Nephron (organoid): ENCODE data around the gene DUS2.
A peak's percentile ranks its signal among the peaks of the same experiment; 100 is the strongest.

Experiments used
- H3K27ac Mint-ChIP-seq, 3 experiments: 2 replicates each; pipeline ENCODE4 v1.8.0; 2020; ENCODE audit warnings: mixed read lengths in 3 of 3, mild to moderate bottlenecking in 2 of 3, moderate library complexity in 1 of 3
- H3K27me3 Mint-ChIP-seq: 2 replicates; pipeline ENCODE4 v1.8.0; 2021; ENCODE audit warnings: low read depth, mild to moderate bottlenecking, moderate library complexity, mixed read lengths
- H3K36me3 Mint-ChIP-seq: 2 replicates; pipeline ENCODE4 v1.8.0; 2020; ENCODE audit warnings: low read depth, mixed read lengths
- H3K4me1 Mint-ChIP-seq: 2 replicates; pipeline ENCODE4 v1.8.0; 2020; ENCODE audit warnings: mixed read lengths
- H3K4me3 Mint-ChIP-seq, 3 experiments: 2 replicates each; pipeline ENCODE4 v1.8.0; 2020; ENCODE audit warnings: mild to moderate bottlenecking in 3 of 3, mixed read lengths in 3 of 3, moderate library complexity in 2 of 3
- H3K9me3 Mint-ChIP-seq: 2 replicates; pipeline ENCODE4 v1.8.0; 2020; ENCODE audit warnings: mixed read lengths
- CTCF ChIP-seq, 3 experiments: fragments of 200-600 bp; sonication (generic); IDR thresholded peaks; one replicate each; pipeline ENCODE4 v1.5.0; 2021; ENCODE audit warnings: antibody characterized with exemption in 3 of 3; ENCODE audit not compliant: unreplicated experiment in 3 of 3

The DUS2 gene

GRCh38 chr16:68064791-68065365, 41.8 kb downstream of the DUS2 start:
- TF ChIP-seq CTCF (IDR thresholded peaks at IDR 0.05; ENCODE audit: unreplicated experiment in 3 of 3): peak; percentile 64 to 73 (median 71)
- peak overlapping the region in 2 of 3 experiments; percentile 3 to 42 for H3K27ac Mint-ChIP-seq
- no peaks in the 10 kb centered on the region for H3K9me3 Mint-ChIP-seq
- peaks cover 18% of the 10 kb centered on the region for H3K36me3 Mint-ChIP-seq
- H3K4me1 Mint-ChIP-seq: peaks cover 43% of the 10 kb centered on the region
- H3K4me3 Mint-ChIP-seq: no peak overlapping the region
- H3K27me3 Mint-ChIP-seq: no peaks in the 10 kb centered on the region

GRCh38 chr16:68065716-68066305, 42.7 kb downstream of the DUS2 start:
- Mint-ChIP-seq H3K36me3 (peaks cover 21% of the 10 kb centered on the region), H3K4me1 (peaks cover 52% of the 10 kb centered on the region), H3K27ac (peak overlapping the region; percentile 37 to 78 (median 38)), H3K9me3 (no peaks in the 10 kb centered on the region), H3K27me3 (no peaks in the 10 kb centered on the region), H3K4me3 (no peak overlapping the region)
- no peak for TF ChIP-seq CTCF (IDR thresholded peaks at IDR 0.05; ENCODE audit: unreplicated experiment in 3 of 3)

GRCh38 chr16:68066763-68067162, 43.7 kb downstream of the DUS2 start:
- Mint-ChIP-seq H3K27me3 (no peaks in the 10 kb centered on the region), H3K27ac (no peak overlapping the region), H3K36me3 (peaks cover 21% of the 10 kb centered on the region)

GRCh38 chr16:68068926-68069325, 45.8 kb downstream of the DUS2 start:
- Mint-ChIP-seq H3K4me3 (no peak overlapping the region), H3K36me3 (peaks cover 30% of the 10 kb centered on the region), H3K27ac (no peak overlapping the region), H3K4me1 (peaks cover 68% of the 10 kb centered on the region), H3K27me3 (no peaks in the 10 kb centered on the region), H3K9me3 (no peaks in the 10 kb centered on the region)
- no peak for TF ChIP-seq CTCF (IDR thresholded peaks at IDR 0.05; ENCODE audit: unreplicated experiment in 3 of 3)

More at GRCh38 chr16:68066763-68067162, 43.7 kb downstream of the DUS2 start:
- no peak for TF ChIP-seq CTCF (IDR thresholded peaks at IDR 0.05; ENCODE audit: unreplicated experiment in 3 of 3)
- H3K9me3 Mint-ChIP-seq: no peaks in the 10 kb centered on the region
- no peak overlapping the region for H3K4me3 Mint-ChIP-seq
- H3K4me1 Mint-ChIP-seq: peaks cover 58% of the 10 kb centered on the region

GRCh38 chr16:68069511-68070248, 46.6 kb downstream of the DUS2 start:
- H3K27ac Mint-ChIP-seq: peak overlapping the region; percentile 29 to 61 (median 46)
- H3K4me3 Mint-ChIP-seq: no peak overlapping the region
- H3K4me1 Mint-ChIP-seq: peaks cover 60% of the 10 kb centered on the region
- H3K27me3 Mint-ChIP-seq: no peaks in the 10 kb centered on the region
- no peaks in the 10 kb centered on the region for H3K9me3 Mint-ChIP-seq
- TF ChIP-seq CTCF (IDR thresholded peaks at IDR 0.05; ENCODE audit: unreplicated experiment in 3 of 3): no peak
- H3K36me3 Mint-ChIP-seq: peaks cover 36% of the 10 kb centered on the region
